GM23338 (cell line): ENCODE measurements around the gene SMIM7. TPM values are rescaled to one million over a fixed set of nuclear protein-coding genes. Genes with fewer than 3 reads are reported as not detected.

Experiments used
- ATAC-seq: fragments of 200-7000 bp; cut with Tn5 transposase; 3 replicates; pipeline ENCODE4 v1.9.1; 2020
- DNase-seq: peaks from one replicate; pipeline ENCODE4 v3.0.0-alpha.2; 2015; ENCODE audit warnings: low spot score
- H2AFZ ChIP-seq: fragments of 200-600 bp; sonication (generic); 2 replicates; pipeline ENCODE4 v1.8.0; 2016; ENCODE audit warnings: antibody characterized with exemption, mild to moderate bottlenecking, moderate library complexity
- H3F3A ChIP-seq: fragments of 200-600 bp; sonication (generic); replicated peaks from 2 replicates; pipeline ENCODE4 v1.8.0; 2017; ENCODE audit warnings: antibody characterized with exemption, mixed run types, low read depth
- H3K27ac ChIP-seq: fragments of 200-600 bp; sonication (generic); 2 replicates; pipeline ENCODE4 v1.6.1; 2016; ENCODE audit warnings: low read depth
- H3K27me3 ChIP-seq: fragments of 200-600 bp; sonication (generic); 2 replicates; pipeline ENCODE4 v1.8.0; 2016; ENCODE audit warnings: mild to moderate bottlenecking, mixed run types, moderate library complexity; ENCODE audit not compliant: insufficient read depth
- H3K36me3 ChIP-seq: fragments of 200-600 bp; sonication (generic); 2 replicates; pipeline ENCODE4 v1.8.0; 2016; ENCODE audit warnings: mild to moderate bottlenecking; ENCODE audit not compliant: insufficient read depth
- H3K4me1 ChIP-seq: fragments of 200-600 bp; sonication (generic); 2 replicates; pipeline ENCODE4 v1.8.0; 2016; ENCODE audit warnings: mild to moderate bottlenecking, moderate library complexity; ENCODE audit not compliant: insufficient read depth
- H3K4me2 ChIP-seq: fragments of 200-600 bp; sonication (generic); 2 replicates; pipeline ENCODE4 v1.7.1; 2017; ENCODE audit warnings: mixed run types
- H3K4me3 ChIP-seq: fragments of 200-600 bp; sonication (generic); 2 replicates; pipeline ENCODE4 v1.6.1; 2016; ENCODE audit warnings: mixed run types
- H3K79me2 ChIP-seq: fragments of 200-600 bp; sonication (generic); replicated peaks from 2 replicates; pipeline ENCODE4 v1.8.0; 2017; ENCODE audit warnings: mild to moderate bottlenecking; ENCODE audit not compliant: insufficient read depth
- H3K9me2 ChIP-seq: fragments of 200-600 bp; sonication (generic); 2 replicates; pipeline ENCODE4 v1.8.0; 2017; ENCODE audit not compliant: insufficient read depth
- H4K20me1 ChIP-seq: fragments of 200-600 bp; sonication (generic); replicated peaks from 2 replicates; pipeline ENCODE4 v1.8.0; 2017; ENCODE audit warnings: mild to moderate bottlenecking; ENCODE audit not compliant: insufficient read depth
- H3K27ac Mint-ChIP-seq: 2 replicates; pipeline ENCODE4 v1.8.0; 2020; ENCODE audit warnings: inconsistent platforms, mild to moderate bottlenecking, moderate library complexity, mixed read lengths
- H3K27me3 Mint-ChIP-seq: 3 replicates; pipeline ENCODE4 v1.8.0; 2022; ENCODE audit warnings: low read depth, mild to moderate bottlenecking, moderate library complexity, mixed read lengths, inconsistent platforms; ENCODE audit not compliant: insufficient read depth, poor library complexity
- H3K36me3 Mint-ChIP-seq: 3 replicates; pipeline ENCODE4 v1.8.0; 2021; ENCODE audit warnings: low read depth, mild to moderate bottlenecking, inconsistent platforms, moderate library complexity, mixed read lengths
- H3K4me1 Mint-ChIP-seq: 3 replicates; pipeline ENCODE4 v1.8.0; 2020; ENCODE audit warnings: mild to moderate bottlenecking, inconsistent platforms, mixed read lengths
- H3K4me3 Mint-ChIP-seq: 3 replicates; pipeline ENCODE4 v1.8.0; 2021; ENCODE audit warnings: moderate library complexity, mild to moderate bottlenecking, inconsistent platforms, mixed read lengths
- H3K9me3 Mint-ChIP-seq: 3 replicates; pipeline ENCODE4 v1.8.0; 2020; ENCODE audit warnings: moderate library complexity, mild to moderate bottlenecking, inconsistent platforms, mixed read lengths
- CREB1 ChIP-seq: fragments of 250-450 bp; sonication (Bioruptor Pico); IDR thresholded peaks from 2 replicates; pipeline ENCODE4 v1.5.0; 2020; ENCODE audit warnings: low read depth, mild to moderate bottlenecking, moderate library complexity
- CTCF ChIP-seq, 2 experiments: fragments of 200-600 bp in 1 of 2; sonication (generic) in 1 of 2; conservative IDR thresholded peaks; 2 replicates each; pipeline versions ENCODE4 v1.5.1 to v1.6.1; 2016 to 2017; ENCODE audit warnings: antibody characterized with exemption in 2 of 2, low read depth in 2 of 2, mild to moderate bottlenecking in 2 of 2, moderate library complexity in 1 of 2
- ETS1 ChIP-seq: IDR thresholded peaks from 2 replicates; pipeline ENCODE4 v1.6.1; 2016; ENCODE audit warnings: antibody characterized with exemption
- EZH2 ChIP-seq: fragments of 200-600 bp; sonication (generic); IDR thresholded peaks from one replicate; pipeline ENCODE4 v1.8.0; 2017; ENCODE audit warnings: antibody characterized with exemption, mild to moderate bottlenecking, low read depth; ENCODE audit not compliant: unreplicated experiment
- EZH2phosphoT487 ChIP-seq: fragments of 200-600 bp; sonication (generic); IDR thresholded peaks from one replicate; pipeline ENCODE4 v1.8.1; 2018; ENCODE audit warnings: antibody characterized with exemption; ENCODE audit not compliant: unreplicated experiment
- JUNB ChIP-seq: IDR thresholded peaks from one replicate; pipeline ENCODE4 v1.6.1; 2016; ENCODE audit warnings: antibody characterized with exemption; ENCODE audit not compliant: unreplicated experiment
- NANOG ChIP-seq: IDR thresholded peaks from 2 replicates; pipeline ENCODE4 v1.6.1; 2016; ENCODE audit warnings: antibody characterized with exemption, borderline replicate concordance
- POLR2AphosphoS5 ChIP-seq: IDR thresholded peaks from 2 replicates; pipeline ENCODE4 v1.6.1; 2016; ENCODE audit warnings: antibody characterized with exemption, low read depth
- REST ChIP-seq: IDR thresholded peaks from one replicate; pipeline ENCODE4 v1.6.1; 2018; ENCODE audit warnings: antibody characterized with exemption; ENCODE audit not compliant: unreplicated experiment
- STAT1 ChIP-seq: IDR thresholded peaks from one replicate; pipeline ENCODE4 v1.6.1; 2016; ENCODE audit warnings: antibody characterized with exemption; ENCODE audit not compliant: unreplicated experiment
- ZNF114 ChIP-seq: fragments of 250-450 bp; sonication (Bioruptor Pico); IDR thresholded peaks from 2 replicates; pipeline ENCODE4 v1.5.0; 2020; ENCODE audit warnings: mild to moderate bottlenecking, moderate library complexity
- ZNF331 ChIP-seq: fragments of 250-450 bp; sonication (Bioruptor Pico); IDR thresholded peaks from 2 replicates; pipeline ENCODE4 v1.5.0; 2020; ENCODE audit warnings: low read depth, mild to moderate bottlenecking, moderate library complexity
- polyA plus RNA-seq: library from polyadenylated mRNA; unstranded; fragments of >200 nt; fragmentation: Nextera tagmentation; extraction: Ambion mirVana; gene quantifications from 2 replicates; pipeline ENCODE4 v1.2.1, GENCODE V29; 2016
- total RNA-seq: library from RNA; depleted of rRNA; stranded (reverse); fragments of >200 nt; shearing (Covaris generic); gene quantifications from 2 replicates; pipeline ENCODE4 v1.2.3, GENCODE V29; 2014

Gene SMIM7
- total and polyA plus RNA-seq, 2 experiments from 2014 or later: 81.7 to 84.5 TPM

DNA sequence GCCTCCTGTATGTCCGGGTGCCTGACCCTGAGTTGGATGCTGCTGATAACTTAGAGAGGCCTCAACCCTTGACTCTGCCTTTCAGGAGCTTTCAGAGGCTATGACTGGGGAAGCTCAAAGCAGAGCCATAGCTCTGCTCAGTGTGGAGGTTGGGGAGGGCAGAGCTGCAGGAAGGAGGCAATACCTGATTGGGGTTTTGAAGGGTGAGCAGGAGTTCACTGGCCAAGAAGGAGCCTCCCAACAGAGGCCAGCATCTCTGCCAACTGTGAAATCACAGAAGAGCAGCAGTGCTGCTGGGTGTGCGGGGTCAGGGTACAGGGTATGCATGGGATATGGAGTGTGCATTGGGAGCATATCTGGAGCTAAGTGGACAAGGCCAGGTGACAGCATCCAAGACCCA is 22.6 kb upstream of the SMIM7 start (continued):
- TF ChIP-seq CTCF (conservative IDR thresholded peaks at IDR 0.05; ENCODE audit: low read depth in 2 of 2) (no peak), EZH2phosphoT487 (no peak), ZNF114 (no peak), JUNB (no peak)

- Histone ChIP-seq H3K9me2 (no peaks in the 10 kb centered on the region), H3K27ac (no peak overlapping the region), H3K4me2 (no peak overlapping the region), H3K27me3 (no peaks in the 10 kb centered on the region), H3K4me3 (no peak overlapping the region), H3K36me3 (peaks cover 7% of the 10 kb centered on the region), H3K79me2 (no peaks in the 10 kb centered on the region), H2AFZ (no peak overlapping the region), H3K4me1 (no peaks in the 10 kb centered on the region), H3F3A (no peaks in the 10 kb centered on the region), H4K20me1 (no peaks in the 10 kb centered on the region)
- Mint-ChIP-seq H3K27ac (no peak overlapping the region; the same call in 1 of the 2 replicates), H3K27me3 (no peaks in the 10 kb centered on the region), H3K36me3 (peaks cover 22% of the 10 kb centered on the region), H3K4me1 (no peaks in the 10 kb centered on the region), H3K9me3 (no peaks in the 10 kb centered on the region; the same call in 2 of the 3 replicates), H3K4me3 (no peak overlapping the region)
- ATAC-seq (no peak), DNase-seq (no peak)
- no peak for TF ChIP-seq EZH2phosphoT487
- no peak for TF ChIP-seq STAT1
- TF ChIP-seq CTCF (conservative IDR thresholded peaks at IDR 0.05; ENCODE audit: low read depth in 2 of 2): no peak
- no peak for TF ChIP-seq POLR2AphosphoS5
- no peak for TF ChIP-seq ZNF331
- no peak for TF ChIP-seq CREB1
- no peak for TF ChIP-seq REST
- TF ChIP-seq EZH2: no peak
- TF ChIP-seq NANOG: no peak
- TF ChIP-seq ZNF114: no peak
- no peak for TF ChIP-seq JUNB
- no peak for TF ChIP-seq ETS1
Measured at GRCh38 chr19:16679811-16680210, 19.9 kb upstream of the SMIM7 start.
